ENCODE results near the gene NUP62.

GRCh38 chr19:49927526-49928264 lies 1.6 kb downstream of the NUP62 start:
- TF ChIP-seq CTCF (IDR thresholded peaks at IDR 0.05) (no peak), POLR2AphosphoS5 (IDR thresholded peaks at IDR 0.05) (no peak)

All from breast epithelium (tissue), 3 donors.